GM18505 (cell line): ENCODE results near the gene CDH22.

Experiments used
- ATAC-seq: cut with Tn5 transposase; IDR thresholded peaks from one replicate; pipeline ENCODE4 v1.9.1; 2021; ENCODE audit not compliant: unreplicated experiment
- POLR2A ChIP-seq: IDR thresholded peaks from 4 replicates; pipeline ENCODE4 v1.6.1; 2011; ENCODE audit warnings: borderline replicate concordance; ENCODE audit not compliant: insufficient read depth, insufficient read length; ENCODE audit errors: extremely low read depth

The CDH22 gene

GRCh38 chr20:46194409-46194808, 113.9 kb downstream of the CDH22 start:
- TF ChIP-seq POLR2A, result no peak

GRCh38 chr20:46192376-46192944, 115.8 kb downstream of the CDH22 start:
- ATAC-seq, result no peak
- TF ChIP-seq POLR2A, result no peak

More at GRCh38 chr20:46194409-46194808, 113.9 kb downstream of the CDH22 start:
- no peak for ATAC-seq

- ATAC-seq, result no peak
- no peak for TF ChIP-seq POLR2A
Measured at GRCh38 chr20:46191611-46192010, 116.7 kb downstream of the CDH22 start.

GRCh38 chr20:46191168-46191540, 117.1 kb downstream of the CDH22 start:
- no peak for ATAC-seq
- no peak for TF ChIP-seq POLR2A

- no peak for TF ChIP-seq POLR2A
- ATAC-seq, result no peak
Measured at GRCh38 chr20:46190478-46191167, 117.7 kb downstream of the CDH22 start.

- no peak for TF ChIP-seq POLR2A
- ATAC-seq, result no peak
Measured at GRCh38 chr20:46188866-46189541, 119.3 kb downstream of the CDH22 start.

- TF ChIP-seq POLR2A, result no peak
- ATAC-seq, result no peak
Measured at GRCh38 chr20:46186210-46186609, 122.1 kb downstream of the CDH22 start.

GRCh38 chr20:46185353-46185752, 122.9 kb downstream of the CDH22 start:
- TF ChIP-seq POLR2A, result no peak
- no peak for ATAC-seq

- no peak for ATAC-seq
- TF ChIP-seq POLR2A, result no peak
Measured at GRCh38 chr20:46183768-46184167, 124.5 kb downstream of the CDH22 start.

- TF ChIP-seq POLR2A, result no peak
Measured at GRCh38 chr20:46182276-46183200, 125.8 kb downstream of the CDH22 start.

GRCh38 chr20:46179862-46180261, 128.4 kb downstream of the CDH22 start:
- no peak for ATAC-seq
- no peak for TF ChIP-seq POLR2A

More at GRCh38 chr20:46182276-46183200, 125.8 kb downstream of the CDH22 start:
- ATAC-seq, result no peak

- no peak for TF ChIP-seq POLR2A
- ATAC-seq, result no peak
Measured at GRCh38 chr20:46178891-46179290, 129.4 kb downstream of the CDH22 start.

- TF ChIP-seq POLR2A, result no peak
- no peak for ATAC-seq
Measured at GRCh38 chr20:46177768-46178167, 130.5 kb downstream of the CDH22 start.

- no peak for TF ChIP-seq POLR2A
- no peak for ATAC-seq
Measured at GRCh38 chr20:46176739-46177378, 131.4 kb downstream of the CDH22 start.

- ATAC-seq, result no peak
- no peak for TF ChIP-seq POLR2A
Measured at GRCh38 chr20:46175127-46175494, 133.2 kb downstream of the CDH22 start.
